Dedifferentiated amniotic fluid mesenchymal stem cell (primary cell): ENCODE data around the gene DLG2.
"Not testable (repeated sequence)": the region's sequence is repeated elsewhere in the genome, so short reads cannot be mapped to it uniquely, and the experiment has no call there.

Experiments used
- DNase-seq: peaks from one replicate; pipeline ENCODE4 v3.0.0-alpha.2; 2016; ENCODE audit errors: extremely low spot score

DLG2 gene

GRCh38 chr11:85643191-85643614 lies 16.1 kb upstream of the DLG2 start:
- no peak for DNase-seq

GRCh38 chr11:85634747-85635146 lies 7.6 kb upstream of the DLG2 start:
- DNase-seq, result no peak

- DNase-seq, result peak; percentile 28
These were observed 1.7 kb upstream of the DLG2 start for GRCh38 chr11:85628771-85629341.

GRCh38 chr11:85627998-85628770 lies 1.0 kb upstream of the DLG2 start, which contains the start of gene TMEM126B:
Gene TMEM126B, plus strand, starts transcription at chr11:85628593. Its CDS starts 15 bp downstream, at chr11:85628608.
- peak; percentile 97 for DNase-seq

- no peak for DNase-seq
These were observed 648 bp downstream of the DLG2 start for GRCh38 chr11:85626496-85626895.

GRCh38 chr11:85620256-85620655 lies 6.9 kb downstream of the DLG2 start:
- no peak for DNase-seq

GRCh38 chr11:85619499-85619898 lies 7.6 kb downstream of the DLG2 start:
- DNase-seq, result no peak

- not testable (repeated sequence) for DNase-seq
These were observed 15.5 kb downstream of the DLG2 start for GRCh38 chr11:85611643-85612042.

GRCh38 chr11:85609286-85609685 lies 17.9 kb downstream of the DLG2 start:
- DNase-seq, result not testable (repeated sequence)

- not testable (repeated sequence) for DNase-seq
These were observed 18.5 kb downstream of the DLG2 start for GRCh38 chr11:85608621-85609020.

GRCh38 chr11:85606237-85606636 lies 20.9 kb downstream of the DLG2 start:
- not testable (repeated sequence) for DNase-seq

GRCh38 chr11:85603220-85603619 lies 23.9 kb downstream of the DLG2 start:
- no peak for DNase-seq

GRCh38 chr11:85602526-85603213 lies 24.5 kb downstream of the DLG2 start:
- DNase-seq, result no peak

GRCh38 chr11:85599083-85599482 lies 28.1 kb downstream of the DLG2 start:
- no peak for DNase-seq

GRCh38 chr11:85596886-85597285 lies 30.3 kb downstream of the DLG2 start:
- no peak for DNase-seq

- DNase-seq, result peak; percentile 50
These were observed 31.8 kb downstream of the DLG2 start for GRCh38 chr11:85595285-85595884.

GRCh38 chr11:85590848-85591483 lies 36.2 kb downstream of the DLG2 start:
- peak; percentile 60 for DNase-seq

GRCh38 chr11:85589373-85589772 lies 37.8 kb downstream of the DLG2 start:
- DNase-seq, result peak; percentile 15

GRCh38 chr11:85582111-85582510 lies 45.0 kb downstream of the DLG2 start:
- DNase-seq, result no peak

- no peak for DNase-seq
These were observed 51.8 kb downstream of the DLG2 start for GRCh38 chr11:85575388-85575787.

- DNase-seq, result no peak
These were observed 55.1 kb downstream of the DLG2 start for GRCh38 chr11:85572056-85572455.

GRCh38 chr11:85569525-85569924 lies 57.6 kb downstream of the DLG2 start:
- DNase-seq, result no peak
